Astrocyte (in vitro differentiated cells and primary cell): ENCODE results near the gene PPIE. TPM values are rescaled to one million over a fixed set of nuclear protein-coding genes. Genes with fewer than 3 reads are reported as not detected.

Source experiments
- DNase-seq: peaks from one replicate; pipeline ENCODE4 v3.0.0-alpha.2; 2010; ENCODE audit warnings: low read depth
- FAIRE-seq: peaks from 2 replicates; lab custom pipeline; 2011; peaks lifted over from hg19 to GRCh38; lab: Jason Lieb, UNC
- H2AFZ ChIP-seq: 2 replicates; pipeline ENCODE4 v1.6.0; 2012; ENCODE audit warnings: low read depth, low read length, inconsistent platforms
- H3K27ac ChIP-seq: 2 replicates; pipeline ENCODE4 v1.5.1; 2011; ENCODE audit warnings: low read depth, low read length, inconsistent platforms
- H3K27me3 ChIP-seq: 2 replicates; pipeline ENCODE4 v1.6.0; 2011; ENCODE audit warnings: low read length, inconsistent platforms; ENCODE audit not compliant: insufficient read depth
- H3K36me3 ChIP-seq: 2 replicates; pipeline ENCODE4 v1.5.1; 2011; ENCODE audit warnings: low read length, inconsistent platforms; ENCODE audit not compliant: insufficient read depth
- H3K4me1 ChIP-seq: 2 replicates; pipeline ENCODE4 v1.5.1; 2011; ENCODE audit warnings: low read length, inconsistent platforms; ENCODE audit not compliant: insufficient read depth
- H3K4me2 ChIP-seq: 2 replicates; pipeline ENCODE4 v1.6.0; 2012; ENCODE audit warnings: low read length, inconsistent platforms
- H3K4me3 ChIP-seq: 2 replicates; pipeline ENCODE4 v1.5.1; 2011; ENCODE audit warnings: low read depth, mild to moderate bottlenecking, low read length, inconsistent platforms; ENCODE audit not compliant: insufficient read depth
- H3K79me2 ChIP-seq: 2 replicates; pipeline ENCODE4 v1.6.0; 2012; ENCODE audit warnings: mild to moderate bottlenecking, low read length, inconsistent platforms; ENCODE audit not compliant: insufficient read depth
- H3K9ac ChIP-seq: 2 replicates; pipeline ENCODE4 v1.6.0; 2012; ENCODE audit warnings: mild to moderate bottlenecking, low read length, inconsistent platforms
- H3K9me3 ChIP-seq: 2 replicates; pipeline ENCODE4 v1.5.1; 2012; ENCODE audit warnings: low read depth, mild to moderate bottlenecking, low read length, inconsistent platforms; ENCODE audit not compliant: insufficient read depth
- H4K20me1 ChIP-seq: 2 replicates; pipeline ENCODE4 v1.6.0; 2012; ENCODE audit warnings: low read length, inconsistent platforms; ENCODE audit not compliant: insufficient read depth
- H3K27ac Mint-ChIP-seq: one replicate; pipeline ENCODE4 v1.8.0; 2021; ENCODE audit warnings: mild to moderate bottlenecking, mixed read lengths; ENCODE audit not compliant: unreplicated experiment
- H3K27me3 Mint-ChIP-seq: one replicate; pipeline ENCODE4 v1.8.0; 2021; ENCODE audit warnings: low read depth, mixed read lengths; ENCODE audit not compliant: unreplicated experiment
- H3K36me3 Mint-ChIP-seq: one replicate; pipeline ENCODE4 v1.8.0; 2021; ENCODE audit warnings: low read depth, mixed read lengths; ENCODE audit not compliant: unreplicated experiment
- H3K4me1 Mint-ChIP-seq: one replicate; pipeline ENCODE4 v1.8.0; 2021; ENCODE audit warnings: low read depth, mixed read lengths; ENCODE audit not compliant: unreplicated experiment
- H3K4me3 Mint-ChIP-seq: one replicate; pipeline ENCODE4 v1.8.0; 2021; ENCODE audit warnings: mild to moderate bottlenecking, moderate library complexity, mixed read lengths; ENCODE audit not compliant: unreplicated experiment
- H3K9me3 Mint-ChIP-seq: one replicate; pipeline ENCODE4 v1.8.0; 2021; ENCODE audit warnings: mild to moderate bottlenecking, mixed read lengths; ENCODE audit not compliant: unreplicated experiment
- CTCF ChIP-seq: IDR thresholded peaks from 2 replicates; pipeline ENCODE4 v1.5.1; 2011; ENCODE audit warnings: low read depth, mild to moderate bottlenecking, inconsistent platforms, low read length, moderate library complexity; ENCODE audit not compliant: insufficient read depth
- EZH2 ChIP-seq: IDR thresholded peaks from 2 replicates; pipeline ENCODE4 v1.6.1; 2012; ENCODE audit warnings: mild to moderate bottlenecking, low read length, inconsistent platforms; ENCODE audit not compliant: insufficient read depth
- total RNA-seq: library from RNA; stranded (reverse); gene quantifications from 2 replicates; pipeline ENCODE4 v1.2.1, GENCODE V29; 2021

The PPIE gene
- total RNA-seq, 1 donor from 2014 or later: 33.7 TPM

- Histone ChIP-seq H3K4me3 (peak overlapping the region; percentile 11), H3K4me2 (peak overlapping the region; percentile 78), H3K79me2 (no peaks in the 10 kb centered on the region), H3K4me1 (no peaks in the 10 kb centered on the region), H3K27ac (no peak overlapping the region), H3K9me3 (no peaks in the 10 kb centered on the region), H3K27me3 (peaks cover 24% of the 10 kb centered on the region), H4K20me1 (no peaks in the 10 kb centered on the region), H2AFZ (peak overlapping the region; percentile 44), H3K36me3 (no peaks in the 10 kb centered on the region), H3K9ac (peak overlapping the region; percentile 36)
- H3K4me1 Mint-ChIP-seq: peaks cover 11% of the 10 kb centered on the region
- DNase-seq (peak; percentile 67), FAIRE-seq (no peak)
- peak overlapping the region; percentile 17 for H3K4me3 Mint-ChIP-seq
- no peak for TF ChIP-seq CTCF
- no peak for TF ChIP-seq EZH2
- H3K27ac Mint-ChIP-seq: no peak overlapping the region
- peaks cover 77% of the 10 kb centered on the region for H3K27me3 Mint-ChIP-seq
- peaks cover 4% of the 10 kb centered on the region for H3K9me3 Mint-ChIP-seq
- H3K36me3 Mint-ChIP-seq: peaks cover 2% of the 10 kb centered on the region
These were observed 37.6 kb upstream of the PPIE start for GRCh38 chr1:39701049-39701439.

GRCh38 chr1:39704757-39705156 is 33.9 kb upstream of the PPIE start:
- FAIRE-seq (no peak), DNase-seq (no peak)
- Histone ChIP-seq H3K4me1 (no peaks in the 10 kb centered on the region), H3K9ac (no peak overlapping the region), H3K79me2 (no peaks in the 10 kb centered on the region), H3K36me3 (no peaks in the 10 kb centered on the region), H3K27me3 (peaks cover 18% of the 10 kb centered on the region), H3K9me3 (no peaks in the 10 kb centered on the region), H3K4me3 (no peak overlapping the region), H3K27ac (no peak overlapping the region), H4K20me1 (no peaks in the 10 kb centered on the region), H3K4me2 (no peak overlapping the region), H2AFZ (no peak overlapping the region)
- H3K27me3 Mint-ChIP-seq: peaks cover 76% of the 10 kb centered on the region
- TF ChIP-seq EZH2 (no peak), CTCF (no peak)
- peaks cover 8% of the 10 kb centered on the region for H3K4me1 Mint-ChIP-seq
- H3K9me3 Mint-ChIP-seq: no peaks in the 10 kb centered on the region
- H3K36me3 Mint-ChIP-seq: no peaks in the 10 kb centered on the region
- H3K4me3 Mint-ChIP-seq: no peak overlapping the region
- H3K27ac Mint-ChIP-seq: no peak overlapping the region

GRCh38 chr1:39707506-39707905 is 31.2 kb upstream of the PPIE start:
- Histone ChIP-seq H3K27me3 (peaks cover 18% of the 10 kb centered on the region), H4K20me1 (no peaks in the 10 kb centered on the region), H3K27ac (no peak overlapping the region), H3K4me1 (no peaks in the 10 kb centered on the region), H2AFZ (no peak overlapping the region), H3K4me3 (no peak overlapping the region), H3K4me2 (no peak overlapping the region), H3K36me3 (no peaks in the 10 kb centered on the region), H3K9ac (no peak overlapping the region), H3K79me2 (no peaks in the 10 kb centered on the region), H3K9me3 (no peaks in the 10 kb centered on the region)
- no peak overlapping the region for H3K4me3 Mint-ChIP-seq
- H3K36me3 Mint-ChIP-seq: no peaks in the 10 kb centered on the region
- DNase-seq (no peak), FAIRE-seq (no peak)
- H3K9me3 Mint-ChIP-seq: no peaks in the 10 kb centered on the region
- TF ChIP-seq EZH2 (no peak), CTCF (no peak)
- no peak overlapping the region for H3K27ac Mint-ChIP-seq
- peaks cover 9% of the 10 kb centered on the region for H3K4me1 Mint-ChIP-seq
- H3K27me3 Mint-ChIP-seq: peaks cover 65% of the 10 kb centered on the region
